PFSK-1 (cell line): ENCODE results near the gene IPO11.

Experiments used
- FOXP2 ChIP-seq: optimal IDR thresholded peaks from 2 replicates; pipeline ENCODE3; 2011; ENCODE audit warnings: borderline replicate concordance, control low read depth, inconsistent platforms; ENCODE audit not compliant: insufficient read depth; ENCODE audit errors: extremely low read length, extremely low read depth
- POLR2AphosphoS5 ChIP-seq: IDR thresholded peaks from 2 replicates; pipeline ENCODE4 v1.6.1; 2012; ENCODE audit warnings: low read depth, mild to moderate bottlenecking, control low read depth, low read length, moderate library complexity
- REST ChIP-seq, 2 experiments: IDR thresholded peaks; 2 replicates each; pipeline versions ENCODE4 v1.6.1 to v1.8.0; 2011 to 2012; ENCODE audit warnings: low read depth in 2 of 2, low read length in 2 of 2, control low read depth in 1 of 2, inconsistent platforms in 1 of 2, mild to moderate bottlenecking in 1 of 2, moderate library complexity in 1 of 2; ENCODE audit not compliant: insufficient read depth in 1 of 2
- SIN3A ChIP-seq: IDR thresholded peaks from 2 replicates; pipeline ENCODE4 v1.6.1; 2012; ENCODE audit warnings: mild to moderate bottlenecking, low read length, moderate library complexity, borderline replicate concordance; ENCODE audit not compliant: insufficient read depth
- TAF1 ChIP-seq: IDR thresholded peaks from 2 replicates; pipeline ENCODE4 v1.6.1; 2012; ENCODE audit warnings: low read length, control low read depth, borderline replicate concordance; ENCODE audit not compliant: insufficient read depth

GRCh38 chr5:62621280-62621679 lies 208.7 kb downstream of the IPO11 start:
- TF ChIP-seq POLR2AphosphoS5: no peak
- TF ChIP-seq FOXP2: no peak
- no peak for TF ChIP-seq REST (IDR thresholded peaks at IDR 0.05; ENCODE audit: insufficient read depth in 1 of 2, low read depth in 2 of 2, low read length in 2 of 2)
- TF ChIP-seq TAF1: no peak
- TF ChIP-seq SIN3A: no peak
